Activated T-cell treated with anti-CD3 and anti-CD28 coated beads, Interleukin-2, amount 50 U/mL, for 72 hours (primary cell): ENCODE measurements around the gene STAC3. TPM values are rescaled to one million over a fixed set of nuclear protein-coding genes. Genes with fewer than 3 reads are reported as not detected.

ENCODE experiments used
- ATAC-seq, 2 donors: fragments of 150-1000 bp; cut with Tn5 transposase; replicated peaks in 1 of 2; 2 replicates each; pipeline ENCODE4 v1.10.0; 2021; ENCODE audit warnings: moderate library complexity in 2 of 2, mild to moderate bottlenecking in 1 of 2
- DNase-seq, 2 donors: peaks; one replicate each; pipeline ENCODE4 v3.0.0; 2021 to 2022; ENCODE audit warnings: mixed read lengths in 1 of 2
- H3K27ac Mint-ChIP-seq: one replicate; pipeline ENCODE4 v1.8.0; 2022; ENCODE audit warnings: mild to moderate bottlenecking, moderate library complexity, mixed read lengths
- H3K27me3 Mint-ChIP-seq: one replicate; pipeline ENCODE4 v1.8.0; 2022; ENCODE audit warnings: low read depth, mixed read lengths
- H3K36me3 Mint-ChIP-seq, 2 donors: one replicate each; pipeline ENCODE4 v1.8.0; 2022; ENCODE audit warnings: mixed read lengths in 2 of 2, mild to moderate bottlenecking in 1 of 2; ENCODE audit not compliant: insufficient read depth in 2 of 2
- H3K4me1 Mint-ChIP-seq: one replicate; pipeline ENCODE4 v1.8.0; 2022; ENCODE audit warnings: low read depth, mixed read lengths
- H3K4me3 Mint-ChIP-seq, 2 donors: one replicate each; pipeline ENCODE4 v1.8.0; 2022; ENCODE audit warnings: mild to moderate bottlenecking in 2 of 2, mixed read lengths in 2 of 2, moderate library complexity in 2 of 2
- H3K9me3 Mint-ChIP-seq, 2 donors: one replicate each; pipeline ENCODE4 v1.8.0; 2022; ENCODE audit warnings: mixed read lengths in 2 of 2
- total RNA-seq, 2 donors: library from RNA; stranded (reverse); gene quantifications; one replicate each; pipeline ENCODE4 v1.2.3, GENCODE V29; 2022

STAC3 gene
- total RNA-seq, 2 donors from 2014 or later = 3.5 to 4.2 TPM

DNA sequence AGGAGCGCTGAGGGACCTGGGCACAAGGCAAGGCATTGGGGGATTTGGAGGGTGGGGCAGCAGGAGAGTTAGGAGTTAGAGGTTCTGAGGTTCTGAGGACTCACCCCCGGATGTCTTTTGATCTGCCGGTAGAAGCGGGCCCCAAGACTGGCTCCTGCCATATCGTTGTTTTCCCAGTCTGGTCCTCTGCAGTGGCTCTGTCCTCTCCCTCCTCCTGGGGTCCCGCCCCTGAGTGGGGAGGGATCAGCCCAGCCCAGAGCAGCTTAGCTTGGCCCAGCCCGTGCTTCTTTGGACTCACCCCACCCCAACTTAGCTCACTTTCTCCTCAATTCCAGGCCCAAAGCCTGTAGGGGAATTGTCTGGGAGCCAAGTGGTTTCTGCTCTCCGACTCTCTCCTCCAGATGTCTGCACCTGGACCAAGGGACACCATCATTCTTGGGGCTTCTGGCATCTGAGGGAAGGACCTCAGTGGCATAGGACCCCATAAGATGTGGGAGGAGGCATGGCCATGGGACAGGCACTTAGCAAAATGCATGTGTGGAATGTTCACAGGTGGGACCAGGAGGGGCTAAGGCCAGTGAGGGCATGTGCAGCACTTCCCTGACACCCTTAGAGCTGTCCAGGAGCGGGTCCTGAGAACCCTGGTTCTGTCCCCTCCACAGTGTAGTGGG is 13.9 kb downstream of the STAC3 start:
- peaks cover 36% of the 10 kb centered on the region for H3K27me3 Mint-ChIP-seq
- ATAC-seq = no peak
- H3K27ac Mint-ChIP-seq = no peak overlapping the region
- peak overlapping the region; percentile 89 to 100 for H3K4me3 Mint-ChIP-seq
- peak in 1 of 2 donors; percentile 31 for DNase-seq
- H3K36me3 Mint-ChIP-seq = peaks cover 18 to 30% of the 10 kb centered on the region in 2 donors
- H3K4me1 Mint-ChIP-seq = peaks cover 78% of the 10 kb centered on the region
- H3K9me3 Mint-ChIP-seq = no peaks in the 10 kb centered on the region

- DNase-seq = peak in 1 of 2 donors; percentile 39
- Mint-ChIP-seq H3K36me3 (peaks cover 22 to 34% of the 10 kb centered on the region in 2 donors), H3K4me3 (peak overlapping the region in 1 of 2 donors; percentile 31), H3K27ac (no peak overlapping the region), H3K27me3 (peaks cover 30% of the 10 kb centered on the region), H3K4me1 (peaks cover 78% of the 10 kb centered on the region), H3K9me3 (no peaks in the 10 kb centered on the region)
- ATAC-seq = no peak
These were observed 14.6 kb downstream of the STAC3 start for GRCh38 chr12:57236201-57236924.

GRCh38 chr12:57235728-57236131 is 15.3 kb downstream of the STAC3 start:
- H3K36me3 Mint-ChIP-seq = peaks cover 26 to 38% of the 10 kb centered on the region in 2 donors
- H3K4me1 Mint-ChIP-seq = peaks cover 78% of the 10 kb centered on the region
- no peak overlapping the region for H3K4me3 Mint-ChIP-seq

DNA sequence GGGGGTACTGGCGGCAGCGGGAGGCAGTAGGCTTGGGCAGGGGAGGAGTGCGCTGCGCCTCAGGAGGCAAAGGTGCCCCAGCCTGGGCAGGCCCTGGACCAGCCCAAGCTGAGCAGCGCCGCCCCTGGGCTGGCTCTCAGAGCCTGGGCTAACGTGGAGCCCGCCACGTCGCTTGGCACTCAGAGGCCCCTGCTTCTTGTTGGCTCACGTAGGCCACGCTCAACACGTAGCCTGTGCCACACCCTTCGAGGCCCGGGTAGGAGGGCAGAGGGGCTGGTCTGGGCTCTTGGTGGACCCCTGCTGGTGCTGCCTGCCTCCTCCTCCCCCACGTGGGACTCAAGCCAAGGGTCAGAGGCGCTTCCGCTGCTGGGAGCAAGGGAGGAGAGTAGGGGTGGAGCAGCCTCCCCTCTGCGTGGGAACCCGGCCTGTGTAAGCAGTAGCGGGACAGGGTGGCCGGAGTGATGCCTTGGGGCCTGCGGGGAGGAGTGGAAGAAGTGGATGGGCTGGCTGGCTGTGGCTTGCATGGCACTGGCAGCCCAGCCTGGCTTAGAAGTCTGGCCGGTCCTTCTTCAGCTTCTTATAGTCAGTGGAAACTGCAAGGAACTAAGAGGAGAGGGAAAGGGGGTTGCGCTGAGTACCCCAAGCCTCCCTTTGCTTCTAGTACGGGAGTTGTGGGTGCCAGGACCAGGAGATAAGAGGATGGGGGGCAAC is 15.8 kb downstream of the STAC3 start:
- H3K9me3 Mint-ChIP-seq = no peaks in the 10 kb centered on the region
- H3K4me1 Mint-ChIP-seq = peaks cover 78% of the 10 kb centered on the region
- H3K4me3 Mint-ChIP-seq = no peak overlapping the region
- peaks cover 28 to 38% of the 10 kb centered on the region in 2 donors for H3K36me3 Mint-ChIP-seq
- H3K27ac Mint-ChIP-seq = no peak overlapping the region
- H3K27me3 Mint-ChIP-seq = peaks cover 19% of the 10 kb centered on the region
- DNase-seq (peak in 1 of 2 donors; percentile 12), ATAC-seq (no peak)

More at GRCh38 chr12:57235728-57236131, 15.3 kb downstream of the STAC3 start:
- H3K27me3 Mint-ChIP-seq = peaks cover 23% of the 10 kb centered on the region
- no peaks in the 10 kb centered on the region for H3K9me3 Mint-ChIP-seq
- H3K27ac Mint-ChIP-seq = no peak overlapping the region
- DNase-seq (no peak), ATAC-seq (no peak)

DNA sequence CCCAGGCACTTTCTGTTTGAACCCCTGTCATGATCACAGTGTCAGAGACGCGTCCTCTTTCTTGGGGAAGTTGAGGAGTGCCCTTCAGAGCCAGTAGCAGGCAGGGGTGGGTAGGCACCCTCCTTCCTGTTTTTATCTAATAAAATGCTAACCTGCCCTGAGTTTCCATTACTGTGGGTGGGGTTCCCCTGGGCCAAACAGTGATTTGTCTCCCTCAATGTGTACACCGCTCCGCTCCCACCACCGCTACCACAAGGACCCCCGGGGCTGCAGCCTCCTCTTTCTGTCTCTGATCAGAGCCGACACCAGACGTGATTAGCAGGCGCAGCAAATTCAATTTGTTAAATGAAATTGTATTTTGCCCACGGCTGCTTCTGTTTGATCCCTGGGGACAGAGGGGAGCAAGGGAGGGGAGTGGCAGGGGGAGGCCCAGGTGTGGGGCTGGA is 16.4 kb downstream of the STAC3 start:
- DNase-seq = peak in 1 of 2 donors; percentile 0
- peak overlapping the region in 1 of 2 donors; percentile 29 for H3K4me3 Mint-ChIP-seq
- no peak for ATAC-seq
- no peaks in the 10 kb centered on the region for H3K9me3 Mint-ChIP-seq
- H3K4me1 Mint-ChIP-seq = peaks cover 75% of the 10 kb centered on the region
- peaks cover 19% of the 10 kb centered on the region for H3K27me3 Mint-ChIP-seq
- H3K36me3 Mint-ChIP-seq = peaks cover 33 to 41% of the 10 kb centered on the region in 2 donors
- peak overlapping the region; percentile 21 for H3K27ac Mint-ChIP-seq

GRCh38 chr12:57234233-57234570 is 16.8 kb downstream of the STAC3 start:
- peaks cover 74% of the 10 kb centered on the region for H3K4me1 Mint-ChIP-seq
- DNase-seq (no peak), ATAC-seq (no peak)
- no peaks in the 10 kb centered on the region for H3K9me3 Mint-ChIP-seq
- peaks cover 19% of the 10 kb centered on the region for H3K27me3 Mint-ChIP-seq
- H3K4me3 Mint-ChIP-seq = peak overlapping the region in 1 of 2 donors; percentile 29
- peak overlapping the region; percentile 21 for H3K27ac Mint-ChIP-seq
- H3K36me3 Mint-ChIP-seq = peaks cover 31 to 40% of the 10 kb centered on the region in 2 donors

- H3K4me1 Mint-ChIP-seq = peaks cover 75% of the 10 kb centered on the region
- H3K36me3 Mint-ChIP-seq = peaks cover 31 to 37% of the 10 kb centered on the region in 2 donors
These were observed 17.4 kb downstream of the STAC3 start for GRCh38 chr12:57233357-57234232.

GRCh38 chr12:57232156-57232756 is 18.7 kb downstream of the STAC3 start:
- Mint-ChIP-seq H3K4me3 (peak overlapping the region; percentile 93 to 100), H3K4me1 (peaks cover 71% of the 10 kb centered on the region), H3K27ac (no peak overlapping the region), H3K36me3 (peaks cover 31 to 37% of the 10 kb centered on the region in 2 donors), H3K9me3 (no peaks in the 10 kb centered on the region), H3K27me3 (peaks cover 11% of the 10 kb centered on the region)
- DNase-seq = no peak
- no peak for ATAC-seq

More at GRCh38 chr12:57233357-57234232, 17.4 kb downstream of the STAC3 start:
- H3K9me3 Mint-ChIP-seq = no peaks in the 10 kb centered on the region
- H3K4me3 Mint-ChIP-seq = peak overlapping the region in 1 of 2 donors; percentile 29
- ATAC-seq (no peak), DNase-seq (peak in 1 of 2 donors; percentile 1)
- H3K27ac Mint-ChIP-seq = no peak overlapping the region
- H3K27me3 Mint-ChIP-seq = peaks cover 14% of the 10 kb centered on the region

GRCh38 chr12:57231276-57232021 is 19.5 kb downstream of the STAC3 start:
- Mint-ChIP-seq H3K36me3 (peaks cover 31 to 37% of the 10 kb centered on the region in 2 donors), H3K4me3 (peak overlapping the region; percentile 93 to 100), H3K27me3 (peaks cover 13% of the 10 kb centered on the region), H3K4me1 (peaks cover 69% of the 10 kb centered on the region), H3K27ac (no peak overlapping the region), H3K9me3 (no peaks in the 10 kb centered on the region)
- DNase-seq = no peak
- ATAC-seq = no peak

DNA sequence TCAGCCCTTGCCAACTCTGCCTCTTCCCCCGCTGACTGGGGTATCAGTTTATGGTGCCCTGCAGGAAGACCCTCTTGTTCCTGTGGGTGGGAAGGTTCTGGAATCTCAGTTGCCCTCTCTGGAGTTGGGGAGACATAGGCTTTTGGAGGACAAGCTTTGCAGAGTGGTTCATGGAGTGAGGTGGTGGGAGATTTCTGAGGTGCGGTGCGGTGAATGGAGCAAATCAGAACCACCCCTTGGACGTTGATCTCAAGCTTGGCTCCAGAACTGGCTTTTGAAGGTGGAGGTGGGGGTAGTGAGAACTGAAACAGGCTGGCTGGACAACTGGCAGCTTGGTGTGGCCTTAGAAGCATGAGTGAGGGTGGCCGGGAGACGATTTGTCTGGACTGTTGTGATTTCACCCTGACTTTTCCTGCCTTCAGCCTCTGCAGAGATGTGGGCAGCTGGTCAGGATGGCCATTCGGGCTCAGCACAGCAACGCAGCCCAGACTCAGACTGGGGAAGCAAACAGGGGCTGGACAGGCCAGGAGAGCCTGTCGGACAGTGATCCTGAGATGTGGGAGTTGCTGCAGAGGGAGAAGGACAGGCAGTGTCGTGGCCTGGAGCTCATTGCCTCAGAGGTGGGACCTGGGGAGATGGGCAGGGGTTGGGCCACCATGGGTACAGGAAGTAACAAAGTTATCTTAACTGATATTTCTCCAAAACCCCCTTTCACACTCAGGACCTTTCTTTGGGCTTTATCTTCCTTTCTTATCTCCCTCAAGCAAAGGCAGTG is 20.4 kb downstream of the STAC3 start:
- ATAC-seq (no peak), DNase-seq (peak in 1 of 2 donors; percentile 1)
- peak overlapping the region; percentile 100 for H3K27ac Mint-ChIP-seq
- no peaks in the 10 kb centered on the region for H3K9me3 Mint-ChIP-seq
- H3K4me3 Mint-ChIP-seq = peak overlapping the region; percentile 93 to 100
- H3K4me1 Mint-ChIP-seq = peaks cover 70% of the 10 kb centered on the region
- peaks cover 22% of the 10 kb centered on the region for H3K27me3 Mint-ChIP-seq
- H3K36me3 Mint-ChIP-seq = peaks cover 31 to 37% of the 10 kb centered on the region in 2 donors
